Cardiac muscle cell (in vitro differentiated cells and primary cell): ENCODE data around the gene PSMF1. TPM values are rescaled to one million over a fixed set of nuclear protein-coding genes. Genes with fewer than 3 reads are reported as not detected.

Experiments used
- polyA plus RNA-seq: library from polyadenylated mRNA; unstranded; fragments of >200 nt; fragmentation: Nextera tagmentation; extraction: Ambion mirVana; gene quantifications from 2 replicates; pipeline ENCODE4 v1.2.1, GENCODE V29; 2016
- total RNA-seq: library from RNA; depleted of rRNA; stranded (reverse); fragments of >200 nt; gene quantifications from 2 replicates; pipeline ENCODE4 v1.2.3, GENCODE V29; 2016

Gene PSMF1
- total and polyA plus RNA-seq, 2 experiments from 2014 or later, result 131 to 202 TPM

Other genes with a start within 250 kb of the PSMF1 start
- gene ANGPT4, start 202.3 kb upstream of the PSMF1 start, total RNA-seq, result 0.21 and 0.80 TPM in 2 replicates
- gene ANGPT4, start 202.3 kb upstream of the PSMF1 start, polyA plus RNA-seq, result 0.15 TPM in 1 of 2 replicates, not detected in the other
- 2.1 and 8.1 TPM in 2 replicates for gene RSPO4, start 116.3 kb upstream of the PSMF1 start, total RNA-seq
- gene RSPO4, start 116.3 kb upstream of the PSMF1 start, polyA plus RNA-seq, result 7.6 and 8.4 TPM in 2 replicates
- gene TMEM74B, start 66.4 kb downstream of the PSMF1 start, total RNA-seq, result 27.7 and 40.3 TPM in 2 replicates
- gene TMEM74B, start 66.4 kb downstream of the PSMF1 start, polyA plus RNA-seq, result 10.9 and 12.3 TPM in 2 replicates
- gene C20orf202, start 84.9 kb downstream of the PSMF1 start, total RNA-seq, result 0.14 and 0.83 TPM in 2 replicates
- gene C20orf202, start 84.9 kb downstream of the PSMF1 start, polyA plus RNA-seq, result 0.19 and 0.27 TPM in 2 replicates
- 0.28 and 0.33 TPM in 2 replicates for gene RAD21L1, start 107.4 kb downstream of the PSMF1 start, total RNA-seq
- gene RAD21L1, start 107.4 kb downstream of the PSMF1 start, polyA plus RNA-seq, result 0.16 and 1.2 TPM in 2 replicates
- 8.1 and 14.6 TPM in 2 replicates for gene SNPH, start 147.7 kb downstream of the PSMF1 start, total RNA-seq
- gene SNPH, start 147.7 kb downstream of the PSMF1 start, polyA plus RNA-seq, result 3.8 and 7.4 TPM in 2 replicates
- 8.0 and 9.4 TPM in 2 replicates for gene SDCBP2, start 210.5 kb downstream of the PSMF1 start, total RNA-seq
- 6.2 and 8.9 TPM in 2 replicates for gene SDCBP2, start 210.5 kb downstream of the PSMF1 start, polyA plus RNA-seq